Measurements from ENCODE around the gene STRIP2. TPM values are rescaled to one million over a fixed set of nuclear protein-coding genes. Genes with fewer than 3 reads are reported as not detected.

STRIP2 gene
- total RNA-seq, 1 donor from 2014 or later = 0.73 TPM

- Mint-ChIP-seq H3K27me3 (ENCODE audit: unreplicated experiment) (no peaks in the 10 kb centered on the region), H3K27ac (ENCODE audit: unreplicated experiment) (no peak overlapping the region), H3K4me3 (ENCODE audit: unreplicated experiment) (no peak overlapping the region), H3K9me3 (ENCODE audit: unreplicated experiment) (no peaks in the 10 kb centered on the region), H3K4me1 (ENCODE audit: unreplicated experiment) (no peaks in the 10 kb centered on the region), H3K36me3 (ENCODE audit: unreplicated experiment) (no peaks in the 10 kb centered on the region)
- no peak for TF ChIP-seq CTCF (IDR thresholded peaks at IDR 0.05)
- DNase-seq (ENCODE audit: extremely low spot score, unreplicated experiment) = no peak
Observed at GRCh38 chr7:129457101-129457500, 22.9 kb downstream of the STRIP2 start.

- Mint-ChIP-seq H3K36me3 (ENCODE audit: unreplicated experiment) (no peaks in the 10 kb centered on the region), H3K4me3 (ENCODE audit: unreplicated experiment) (no peak overlapping the region), H3K27me3 (ENCODE audit: unreplicated experiment) (no peaks in the 10 kb centered on the region), H3K9me3 (ENCODE audit: unreplicated experiment) (no peaks in the 10 kb centered on the region), H3K27ac (ENCODE audit: unreplicated experiment) (no peak overlapping the region), H3K4me1 (ENCODE audit: unreplicated experiment) (no peaks in the 10 kb centered on the region)
- no peak for TF ChIP-seq CTCF (IDR thresholded peaks at IDR 0.05)
- no peak for DNase-seq (ENCODE audit: extremely low spot score, unreplicated experiment)
Observed at GRCh38 chr7:129458171-129458570, 23.9 kb downstream of the STRIP2 start.

GRCh38 chr7:129461809-129462208 is 27.6 kb downstream of the STRIP2 start:
- H3K9me3 Mint-ChIP-seq (ENCODE audit: unreplicated experiment) = no peaks in the 10 kb centered on the region
- H3K4me3 Mint-ChIP-seq (ENCODE audit: unreplicated experiment) = no peak overlapping the region
- H3K27me3 Mint-ChIP-seq (ENCODE audit: unreplicated experiment) = no peaks in the 10 kb centered on the region
- DNase-seq (ENCODE audit: extremely low spot score, unreplicated experiment) = no peak
- no peaks in the 10 kb centered on the region for H3K4me1 Mint-ChIP-seq (ENCODE audit: unreplicated experiment)
- no peak for TF ChIP-seq CTCF (IDR thresholded peaks at IDR 0.05)
- no peak overlapping the region for H3K27ac Mint-ChIP-seq (ENCODE audit: unreplicated experiment)
- H3K36me3 Mint-ChIP-seq (ENCODE audit: unreplicated experiment) = no peaks in the 10 kb centered on the region

- Mint-ChIP-seq H3K36me3 (ENCODE audit: unreplicated experiment) (no peaks in the 10 kb centered on the region), H3K27ac (ENCODE audit: unreplicated experiment) (no peak overlapping the region), H3K27me3 (ENCODE audit: unreplicated experiment) (no peaks in the 10 kb centered on the region), H3K4me3 (ENCODE audit: unreplicated experiment) (no peak overlapping the region), H3K9me3 (ENCODE audit: unreplicated experiment) (no peaks in the 10 kb centered on the region), H3K4me1 (ENCODE audit: unreplicated experiment) (no peaks in the 10 kb centered on the region)
- TF ChIP-seq CTCF (IDR thresholded peaks at IDR 0.05) = no peak
- no peak for DNase-seq (ENCODE audit: extremely low spot score, unreplicated experiment)
Observed at GRCh38 chr7:129462420-129462819, 28.2 kb downstream of the STRIP2 start.

GRCh38 chr7:129464194-129464593 is 30.0 kb downstream of the STRIP2 start:
- H3K36me3 Mint-ChIP-seq (ENCODE audit: unreplicated experiment) = no peaks in the 10 kb centered on the region
- H3K9me3 Mint-ChIP-seq (ENCODE audit: unreplicated experiment) = no peaks in the 10 kb centered on the region
- no peak overlapping the region for H3K4me3 Mint-ChIP-seq (ENCODE audit: unreplicated experiment)
- H3K27me3 Mint-ChIP-seq (ENCODE audit: unreplicated experiment) = no peaks in the 10 kb centered on the region
- H3K4me1 Mint-ChIP-seq (ENCODE audit: unreplicated experiment) = no peaks in the 10 kb centered on the region
- DNase-seq (ENCODE audit: extremely low spot score, unreplicated experiment) = no peak
- TF ChIP-seq CTCF (IDR thresholded peaks at IDR 0.05) = no peak
- no peak overlapping the region for H3K27ac Mint-ChIP-seq (ENCODE audit: unreplicated experiment)

Data from osteocyte (in vitro differentiated cells).